Osteocyte (in vitro differentiated cells): ENCODE measurements around the gene HLA-DQB1. TPM values are rescaled to one million over a fixed set of nuclear protein-coding genes. Genes with fewer than 3 reads are reported as not detected.

Experiments used
- DNase-seq: peaks from one replicate; pipeline ENCODE4 v3.0.0; 2021; ENCODE audit warnings: mixed read lengths; ENCODE audit not compliant: unreplicated experiment; ENCODE audit errors: extremely low spot score
- H3K27ac Mint-ChIP-seq: one replicate; pipeline ENCODE4 v1.8.0; 2021; ENCODE audit warnings: mild to moderate bottlenecking, mixed read lengths; ENCODE audit not compliant: unreplicated experiment
- H3K27me3 Mint-ChIP-seq: one replicate; pipeline ENCODE4 v1.8.0; 2021; ENCODE audit warnings: mixed read lengths; ENCODE audit not compliant: unreplicated experiment
- H3K36me3 Mint-ChIP-seq: one replicate; pipeline ENCODE4 v1.8.0; 2021; ENCODE audit warnings: mixed read lengths; ENCODE audit not compliant: unreplicated experiment
- H3K4me1 Mint-ChIP-seq: one replicate; pipeline ENCODE4 v1.8.0; 2021; ENCODE audit warnings: mixed read lengths; ENCODE audit not compliant: unreplicated experiment
- H3K4me3 Mint-ChIP-seq: one replicate; pipeline ENCODE4 v1.8.0; 2021; ENCODE audit warnings: mild to moderate bottlenecking, moderate library complexity, mixed read lengths; ENCODE audit not compliant: unreplicated experiment
- H3K9me3 Mint-ChIP-seq: one replicate; pipeline ENCODE4 v1.8.0; 2021; ENCODE audit warnings: mixed read lengths; ENCODE audit not compliant: unreplicated experiment
- CTCF ChIP-seq: fragments of 200-600 bp; sonication (generic); IDR thresholded peaks from 2 replicates; pipeline ENCODE4 v1.5.0; 2021; ENCODE audit warnings: antibody characterized with exemption, mild to moderate bottlenecking, moderate library complexity
- total RNA-seq: library from RNA; stranded (reverse); gene quantifications from 2 replicates; pipeline ENCODE4 v1.2.1, GENCODE V29; 2021

The HLA-DQB1 gene
- total RNA-seq, 1 donor from 2014 or later: not detected

- H3K27ac Mint-ChIP-seq: no peak overlapping the region
- no peak for DNase-seq
- H3K9me3 Mint-ChIP-seq: peaks cover 6% of the 10 kb centered on the region
- no peak for TF ChIP-seq CTCF
- H3K4me3 Mint-ChIP-seq: no peak overlapping the region
- H3K27me3 Mint-ChIP-seq: peaks cover 30% of the 10 kb centered on the region
- no peaks in the 10 kb centered on the region for H3K36me3 Mint-ChIP-seq
- H3K4me1 Mint-ChIP-seq: no peaks in the 10 kb centered on the region
Measured at GRCh38 chr6:32669240-32669639, 2.8 kb upstream of the HLA-DQB1 start.

- Mint-ChIP-seq H3K27me3 (peaks cover 38% of the 10 kb centered on the region), H3K4me3 (no peak overlapping the region), H3K27ac (no peak overlapping the region), H3K4me1 (no peaks in the 10 kb centered on the region), H3K36me3 (no peaks in the 10 kb centered on the region), H3K9me3 (peaks cover 6% of the 10 kb centered on the region)
- TF ChIP-seq CTCF: no peak
- no peak for DNase-seq
Measured at GRCh38 chr6:32668226-32668747, 1.8 kb upstream of the HLA-DQB1 start.

GRCh38 chr6:32665661-32666060, 796 bp downstream of the HLA-DQB1 start:
- Mint-ChIP-seq H3K27me3 (peaks cover 44% of the 10 kb centered on the region), H3K9me3 (no peaks in the 10 kb centered on the region), H3K27ac (no peak overlapping the region), H3K4me3 (no peak overlapping the region), H3K4me1 (no peaks in the 10 kb centered on the region), H3K36me3 (no peaks in the 10 kb centered on the region)
- TF ChIP-seq CTCF: no peak
- no peak for DNase-seq

GRCh38 chr6:32664827-32665362, 1.6 kb downstream of the HLA-DQB1 start:
- no peak for DNase-seq
- Mint-ChIP-seq H3K27ac (no peak overlapping the region), H3K9me3 (no peaks in the 10 kb centered on the region), H3K4me3 (no peak overlapping the region), H3K27me3 (peaks cover 44% of the 10 kb centered on the region), H3K4me1 (no peaks in the 10 kb centered on the region), H3K36me3 (no peaks in the 10 kb centered on the region)
- TF ChIP-seq CTCF: no peak

- no peaks in the 10 kb centered on the region for H3K4me1 Mint-ChIP-seq
- no peaks in the 10 kb centered on the region for H3K36me3 Mint-ChIP-seq
- peaks cover 44% of the 10 kb centered on the region for H3K27me3 Mint-ChIP-seq
- no peak overlapping the region for H3K4me3 Mint-ChIP-seq
- no peak for DNase-seq
- no peak overlapping the region for H3K27ac Mint-ChIP-seq
- TF ChIP-seq CTCF: no peak
- no peaks in the 10 kb centered on the region for H3K9me3 Mint-ChIP-seq
Measured at GRCh38 chr6:32664354-32664753, 2.1 kb downstream of the HLA-DQB1 start.
